ENCODE results near the gene TBC1D22B. TPM values are rescaled to one million over a fixed set of nuclear protein-coding genes. Genes with fewer than 3 reads are reported as not detected.

The TBC1D22B gene
- total and polyA plus RNA-seq, 2 of the 13 experiments (the other 11 are each of a cell fraction or from before 2014, with no cell fraction given) = 9.7 to 12.9 TPM

DNA sequence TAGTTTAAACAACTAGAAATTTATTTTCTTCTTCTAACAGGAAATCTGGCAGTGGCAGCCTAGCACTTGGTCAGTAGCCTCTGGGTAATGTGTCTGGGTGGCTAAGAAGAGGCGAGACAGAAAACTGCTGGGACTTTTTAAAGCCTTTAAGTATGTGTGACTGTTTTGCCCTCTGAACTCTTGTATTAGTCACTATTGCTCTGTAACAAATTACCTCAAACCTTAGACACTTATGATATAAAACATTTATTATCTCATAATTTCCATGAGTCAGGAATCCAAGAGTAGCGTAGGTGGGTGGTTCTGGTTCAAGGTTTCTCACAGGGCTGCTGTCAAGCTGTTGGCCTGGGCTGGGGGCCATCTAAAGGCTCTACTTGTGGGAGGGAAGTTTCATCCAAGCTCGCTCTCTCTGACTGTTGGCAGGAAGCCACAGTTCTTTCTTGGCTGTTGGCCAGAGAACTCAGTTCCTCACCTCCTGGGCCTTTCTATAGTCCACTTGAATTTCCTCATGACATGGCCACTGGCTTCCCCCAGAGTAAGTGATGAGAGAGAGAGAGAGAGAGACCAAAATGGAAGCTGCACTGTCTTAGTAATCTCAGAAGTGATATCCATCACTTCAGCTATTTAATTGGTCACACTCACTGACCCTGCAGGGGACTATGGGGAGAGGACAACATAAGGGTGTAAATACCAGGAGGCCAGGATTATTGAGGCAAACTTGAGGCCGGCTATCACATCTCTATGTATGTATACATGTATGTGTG is 17.4 kb upstream of the TBC1D22B start (continued):
- TF ChIP-seq TBX3 (IDR thresholded peaks at IDR 0.05; ENCODE audit: borderline replicate concordance) (peak; percentile 21; the same call in 1 of the 2 replicates), KAT8 (CRISPR knock-in tag; IDR thresholded peaks at IDR 0.05) (peak; percentile 56; the same call in 1 of the 2 replicates), AGO1 (IDR thresholded peaks at IDR 0.05; ENCODE audit: low read depth, low read length, poor library complexity, severe bottlenecking) (no peak), MAF1 (CRISPR knock-in tag; IDR thresholded peaks at IDR 0.05; ENCODE audit: borderline replicate concordance) (no peak), KLF12 (CRISPR knock-in tag; IDR thresholded peaks at IDR 0.05; ENCODE audit: borderline replicate concordance) (no peak), SALL1 (CRISPR knock-in tag; IDR thresholded peaks at IDR 0.05) (peak; percentile 63), NFKBIZ (CRISPR knock-in tag; IDR thresholded peaks at IDR 0.05) (0 out of 2 replicates have a peak, but pooled peaks have one; percentile 35), SRSF1 (optimal IDR thresholded peaks at IDR 0.05; ENCODE audit: low read depth, low read length) (no peak), IKZF5 (CRISPR knock-in tag; IDR thresholded peaks at IDR 0.05) (peak; percentile 76), SP5 (CRISPR knock-in tag; IDR thresholded peaks at IDR 0.05; ENCODE audit: borderline replicate concordance, low read depth) (peak; percentile 31; the same call in 1 of the 2 replicates), THYN1 (CRISPR knock-in tag; IDR thresholded peaks at IDR 0.05; ENCODE audit: borderline replicate concordance, low read depth) (no peak), ZNF615 (CRISPR knock-in tag; IDR thresholded peaks at IDR 0.05; ENCODE audit: borderline replicate concordance) (no peak)
- TF ChIP-seq, protein P1, sequence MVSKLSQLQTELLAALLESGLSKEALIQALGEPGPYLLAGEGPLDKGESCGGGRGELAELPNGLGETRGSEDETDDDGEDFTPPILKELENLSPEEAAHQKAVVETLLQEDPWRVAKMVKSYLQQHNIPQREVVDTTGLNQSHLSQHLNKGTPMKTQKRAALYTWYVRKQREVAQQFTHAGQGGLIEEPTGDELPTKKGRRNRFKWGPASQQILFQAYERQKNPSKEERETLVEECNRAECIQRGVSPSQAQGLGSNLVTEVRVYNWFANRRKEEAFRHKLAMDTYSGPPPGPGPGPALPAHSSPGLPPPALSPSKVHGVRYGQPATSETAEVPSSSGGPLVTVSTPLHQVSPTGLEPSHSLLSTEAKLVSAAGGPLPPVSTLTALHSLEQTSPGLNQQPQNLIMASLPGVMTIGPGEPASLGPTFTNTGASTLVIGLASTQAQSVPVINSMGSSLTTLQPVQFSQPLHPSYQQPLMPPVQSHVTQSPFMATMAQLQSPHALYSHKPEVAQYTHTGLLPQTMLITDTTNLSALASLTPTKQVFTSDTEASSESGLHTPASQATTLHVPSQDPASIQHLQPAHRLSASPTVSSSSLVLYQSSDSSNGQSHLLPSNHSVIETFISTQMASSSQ (IDR thresholded peaks at IDR 0.05; ENCODE audit: low read depth) = 0 out of 2 replicates have a peak, but pooled peaks have one; percentile 15
- TF ChIP-seq, protein P1 (CRISPR knock-in tag; IDR thresholded peaks at IDR 0.05; ENCODE audit: borderline replicate concordance) = no peak
- TF ChIP-seq, protein P2, sequence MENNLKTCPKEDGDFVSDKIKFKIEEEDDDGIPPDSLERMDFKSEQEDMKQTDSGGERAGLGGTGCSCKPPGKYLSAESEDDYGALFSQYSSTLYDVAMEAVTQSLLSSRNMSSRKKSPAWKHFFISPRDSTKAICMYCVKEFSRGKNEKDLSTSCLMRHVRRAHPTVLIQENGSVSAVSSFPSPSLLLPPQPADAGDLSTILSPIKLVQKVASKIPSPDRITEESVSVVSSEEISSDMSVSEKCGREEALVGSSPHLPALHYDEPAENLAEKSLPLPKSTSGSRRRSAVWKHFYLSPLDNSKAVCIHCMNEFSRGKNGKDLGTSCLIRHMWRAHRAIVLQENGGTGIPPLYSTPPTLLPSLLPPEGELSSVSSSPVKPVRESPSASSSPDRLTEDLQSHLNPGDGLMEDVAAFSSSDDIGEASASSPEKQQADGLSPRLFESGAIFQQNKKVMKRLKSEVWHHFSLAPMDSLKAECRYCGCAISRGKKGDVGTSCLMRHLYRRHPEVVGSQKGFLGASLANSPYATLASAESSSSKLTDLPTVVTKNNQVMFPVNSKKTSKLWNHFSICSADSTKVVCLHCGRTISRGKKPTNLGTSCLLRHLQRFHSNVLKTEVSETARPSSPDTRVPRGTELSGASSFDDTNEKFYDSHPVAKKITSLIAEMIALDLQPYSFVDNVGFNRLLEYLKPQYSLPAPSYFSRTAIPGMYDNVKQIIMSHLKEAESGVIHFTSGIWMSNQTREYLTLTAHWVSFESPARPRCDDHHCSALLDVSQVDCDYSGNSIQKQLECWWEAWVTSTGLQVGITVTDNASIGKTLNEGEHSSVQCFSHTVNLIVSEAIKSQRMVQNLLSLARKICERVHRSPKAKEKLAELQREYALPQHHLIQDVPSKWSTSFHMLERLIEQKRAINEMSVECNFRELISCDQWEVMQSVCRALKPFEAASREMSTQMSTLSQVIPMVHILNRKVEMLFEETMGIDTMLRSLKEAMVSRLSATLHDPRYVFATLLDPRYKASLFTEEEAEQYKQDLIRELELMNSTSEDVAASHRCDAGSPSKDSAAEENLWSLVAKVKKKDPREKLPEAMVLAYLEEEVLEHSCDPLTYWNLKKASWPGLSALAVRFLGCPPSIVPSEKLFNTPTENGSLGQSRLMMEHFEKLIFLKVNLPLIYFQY (CRISPR knock-in tag; IDR thresholded peaks at IDR 0.05; ENCODE audit: borderline replicate concordance) = 0 out of 2 replicates have a peak, but pooled peaks have one; percentile 22
- TF ChIP-seq, protein P3, sequence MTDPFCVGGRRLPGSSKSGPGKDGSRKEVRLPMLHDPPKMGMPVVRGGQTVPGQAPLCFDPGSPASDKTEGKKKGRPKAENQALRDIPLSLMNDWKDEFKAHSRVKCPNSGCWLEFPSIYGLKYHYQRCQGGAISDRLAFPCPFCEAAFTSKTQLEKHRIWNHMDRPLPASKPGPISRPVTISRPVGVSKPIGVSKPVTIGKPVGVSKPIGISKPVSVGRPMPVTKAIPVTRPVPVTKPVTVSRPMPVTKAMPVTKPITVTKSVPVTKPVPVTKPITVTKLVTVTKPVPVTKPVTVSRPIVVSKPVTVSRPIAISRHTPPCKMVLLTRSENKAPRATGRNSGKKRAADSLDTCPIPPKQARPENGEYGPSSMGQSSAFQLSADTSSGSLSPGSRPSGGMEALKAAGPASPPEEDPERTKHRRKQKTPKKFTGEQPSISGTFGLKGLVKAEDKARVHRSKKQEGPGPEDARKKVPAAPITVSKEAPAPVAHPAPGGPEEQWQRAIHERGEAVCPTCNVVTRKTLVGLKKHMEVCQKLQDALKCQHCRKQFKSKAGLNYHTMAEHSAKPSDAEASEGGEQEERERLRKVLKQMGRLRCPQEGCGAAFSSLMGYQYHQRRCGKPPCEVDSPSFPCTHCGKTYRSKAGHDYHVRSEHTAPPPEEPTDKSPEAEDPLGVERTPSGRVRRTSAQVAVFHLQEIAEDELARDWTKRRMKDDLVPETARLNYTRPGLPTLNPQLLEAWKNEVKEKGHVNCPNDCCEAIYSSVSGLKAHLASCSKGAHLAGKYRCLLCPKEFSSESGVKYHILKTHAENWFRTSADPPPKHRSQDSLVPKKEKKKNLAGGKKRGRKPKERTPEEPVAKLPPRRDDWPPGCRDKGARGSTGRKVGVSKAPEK (CRISPR knock-in tag; IDR thresholded peaks at IDR 0.05; ENCODE audit: borderline replicate concordance) = no peak

Measured in HepG2 (cell line).